HG02759 (cell line): ENCODE results near the gene ANKRD11.

ENCODE experiments used
- ATAC-seq: cut with Tn5 transposase; IDR thresholded peaks from one replicate; pipeline ENCODE4 v1.9.1; 2021; ENCODE audit warnings: mild to moderate bottlenecking, moderate library complexity; ENCODE audit not compliant: unreplicated experiment

Gene ANKRD11

DNA sequence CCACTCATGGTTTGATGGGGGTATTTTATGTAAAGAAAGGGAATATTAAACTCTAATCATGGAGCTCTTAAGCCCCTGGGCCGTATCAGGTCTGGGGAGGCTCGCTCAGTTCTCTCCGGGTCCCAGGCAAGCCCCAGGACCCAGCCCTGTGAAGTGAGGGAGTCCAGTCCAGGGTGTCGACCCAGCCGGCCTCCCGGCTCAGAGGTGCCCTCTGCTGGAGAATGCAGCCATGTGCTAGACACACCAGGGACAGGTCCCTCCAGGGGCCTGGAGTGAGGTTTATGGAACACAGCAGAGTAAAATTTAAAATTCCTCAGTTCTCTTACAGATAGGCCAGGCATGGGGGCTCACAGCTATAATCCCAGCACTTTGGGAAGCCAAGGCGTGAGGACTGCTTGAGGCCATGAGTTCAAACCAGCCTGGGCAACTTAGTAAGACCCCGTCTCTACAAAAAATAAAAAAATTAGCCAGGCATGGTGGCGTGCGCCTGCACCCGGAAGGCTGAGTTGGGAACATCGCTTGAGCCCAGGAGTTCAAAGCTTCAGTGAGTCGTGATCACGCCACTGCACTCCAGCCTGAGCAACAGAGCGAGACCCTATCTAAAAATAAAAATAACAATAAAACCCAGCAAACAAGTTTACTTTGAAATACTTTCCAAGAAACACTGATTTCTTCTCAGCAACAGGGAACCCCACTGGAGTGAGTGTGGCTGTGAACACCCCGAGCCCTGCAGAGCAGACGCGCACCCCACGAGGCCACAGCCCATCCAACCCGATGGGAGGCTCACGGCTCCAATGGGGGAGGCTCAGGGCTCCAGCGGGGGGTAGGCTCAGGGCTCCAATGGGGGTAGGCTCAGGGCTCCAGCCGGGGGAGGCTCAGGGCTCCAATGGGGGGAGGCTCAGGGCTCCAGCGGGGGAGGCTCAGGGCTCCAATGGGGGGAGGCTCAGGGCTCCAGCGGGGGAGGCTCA is 200.6 kb downstream of the ANKRD11 start:
- ATAC-seq = no peak

GRCh38 chr16:89288966-89289365 is 201.4 kb downstream of the ANKRD11 start:
- ATAC-seq = no peak

DNA sequence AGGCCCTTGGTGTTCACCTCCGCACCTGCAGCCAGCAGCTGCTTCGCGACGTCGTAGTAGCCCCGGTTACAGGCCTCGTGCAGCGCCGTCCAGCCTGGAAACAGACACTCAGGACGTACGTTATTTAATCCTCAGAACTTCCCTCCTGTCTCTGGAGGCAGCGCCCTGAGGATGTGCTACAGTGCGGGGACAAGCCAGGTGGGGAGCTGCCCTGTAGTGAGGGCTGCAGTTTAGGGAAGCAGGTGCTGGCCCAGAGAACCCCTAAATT is 201.8 kb downstream of the ANKRD11 start:
- no peak for ATAC-seq

- ATAC-seq = no peak
Measured at GRCh38 chr16:89287777-89288576, 202.4 kb downstream of the ANKRD11 start.

DNA sequence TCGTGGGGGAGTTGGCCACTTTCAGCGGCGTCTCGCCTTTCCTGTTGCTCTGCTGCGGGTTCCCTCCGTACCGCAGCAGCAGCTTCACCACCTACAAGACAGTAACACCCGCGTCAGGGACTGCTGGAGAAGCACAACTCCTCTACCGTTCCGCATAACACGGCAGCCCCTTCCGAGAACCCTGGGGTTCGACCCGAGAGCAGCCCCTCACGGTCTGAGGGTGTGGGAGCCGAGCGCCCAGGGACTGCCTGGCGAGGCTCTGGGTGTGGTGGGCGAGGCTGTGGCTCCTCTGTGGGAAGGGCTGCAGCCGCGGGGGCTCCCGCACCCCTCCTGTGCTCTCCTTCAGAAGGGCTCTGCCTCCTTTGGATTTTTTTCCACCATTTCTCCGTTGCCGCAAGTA is 204.3 kb downstream of the ANKRD11 start:
- ATAC-seq = no peak

DNA sequence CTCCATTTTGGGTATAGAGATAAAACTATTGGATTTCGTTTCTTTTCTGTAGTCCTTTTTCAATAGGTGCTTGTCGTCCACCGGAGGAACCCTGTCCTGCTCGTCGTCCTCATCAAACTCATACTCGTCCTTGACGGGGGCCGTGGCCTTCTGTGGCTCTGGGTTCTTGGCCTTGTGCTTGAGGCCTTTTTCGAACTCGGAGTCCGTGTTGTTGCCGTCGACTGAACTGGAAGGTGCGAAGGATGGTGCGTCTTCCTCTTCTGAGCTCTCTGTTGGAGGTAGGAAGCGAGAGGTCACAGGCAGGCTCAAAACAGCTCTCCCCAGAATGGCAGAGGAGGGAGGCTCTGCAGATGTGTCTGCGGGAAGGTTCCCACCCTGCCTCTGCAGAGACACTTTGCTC is 205.0 kb downstream of the ANKRD11 start:
- no peak for ATAC-seq

- ATAC-seq = no peak
Measured at GRCh38 chr16:89283449-89283848, 206.9 kb downstream of the ANKRD11 start.

- no peak for ATAC-seq
Measured at GRCh38 chr16:89282523-89282922, 207.8 kb downstream of the ANKRD11 start.

- no peak for ATAC-seq
Measured at GRCh38 chr16:89281829-89282228, 208.5 kb downstream of the ANKRD11 start.

- ATAC-seq = no peak
Measured at GRCh38 chr16:89281189-89281577, 209.2 kb downstream of the ANKRD11 start.

GRCh38 chr16:89280546-89281188 is 209.7 kb downstream of the ANKRD11 start:
- ATAC-seq = no peak

GRCh38 chr16:89279666-89280481 is 210.5 kb downstream of the ANKRD11 start:
- no peak for ATAC-seq

DNA sequence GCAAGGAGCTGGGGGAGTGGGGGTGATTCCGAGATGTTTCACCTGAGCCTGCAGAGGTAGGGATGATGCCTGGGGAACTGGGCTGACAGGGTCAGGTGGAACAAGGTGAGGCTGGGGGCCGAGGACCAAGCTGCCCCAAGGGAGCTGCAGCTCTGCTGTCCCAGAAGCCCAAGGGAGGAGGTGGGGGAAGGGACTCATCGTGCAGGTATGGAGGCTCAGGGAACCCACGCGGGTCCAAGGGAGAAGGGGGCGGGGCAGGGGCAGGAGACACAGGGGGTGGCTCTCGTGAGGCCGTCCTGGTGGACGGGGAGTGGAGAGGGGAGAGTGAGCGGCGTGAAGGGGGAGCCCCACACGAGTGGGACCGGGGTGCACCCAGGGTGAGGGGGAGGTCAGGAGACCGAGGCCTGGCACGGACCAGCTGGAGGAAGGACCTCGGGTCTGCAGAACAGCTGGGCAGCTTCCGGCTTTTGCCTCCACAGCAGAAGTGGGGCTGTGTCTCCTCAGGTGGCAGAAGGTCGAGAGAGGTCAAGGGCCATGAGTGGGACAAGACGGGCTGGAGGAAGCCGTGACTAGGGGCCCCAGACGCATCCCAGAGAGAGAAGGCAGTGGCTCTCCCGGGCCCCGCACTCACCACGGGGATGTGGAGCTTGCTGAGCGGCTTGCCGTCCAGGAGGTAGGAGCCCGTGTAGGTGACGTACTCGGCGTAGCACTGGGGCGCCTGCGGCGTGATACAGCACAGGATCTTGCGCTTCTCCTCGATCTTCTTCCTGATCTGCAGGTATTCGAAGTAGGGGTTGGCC is 211.7 kb downstream of the ANKRD11 start:
- no peak for ATAC-seq

DNA sequence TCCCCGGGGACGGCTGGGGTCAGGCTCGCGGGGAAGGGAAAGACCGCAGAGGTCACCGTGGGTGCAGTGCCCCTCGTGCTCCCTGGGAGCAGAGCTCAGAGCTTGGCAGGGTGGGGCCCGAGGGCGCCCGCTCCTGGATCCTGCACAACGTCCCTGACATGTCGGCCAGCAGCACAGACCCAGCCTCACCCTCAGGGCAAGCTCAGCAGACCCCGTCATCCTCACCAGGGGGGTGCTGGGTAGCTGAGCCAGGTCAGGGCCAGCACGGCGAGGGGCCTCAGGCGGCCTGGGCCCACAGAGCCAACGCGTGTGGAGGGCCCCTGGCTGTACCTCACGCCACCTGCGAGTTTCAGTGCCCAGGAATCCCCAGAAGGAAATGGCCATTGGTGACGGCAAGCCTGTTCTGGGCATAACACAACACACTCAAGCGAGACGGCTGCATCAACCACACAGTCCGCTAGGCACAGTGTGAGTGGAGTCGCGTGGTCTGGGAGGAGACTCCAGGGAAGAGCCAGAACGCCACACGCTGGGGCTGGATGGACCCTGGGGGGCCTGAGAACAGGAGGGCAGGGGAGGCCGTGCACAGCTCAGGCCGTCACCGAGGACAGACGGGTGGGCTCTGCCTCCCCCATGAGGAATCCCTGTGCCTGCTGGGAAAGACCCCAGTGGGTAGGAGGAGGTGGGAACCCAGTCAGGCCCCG is 212.6 kb downstream of the ANKRD11 start:
- no peak for ATAC-seq

- ATAC-seq = no peak
Measured at GRCh38 chr16:89277049-89277448, 213.3 kb downstream of the ANKRD11 start.

GRCh38 chr16:89275837-89276720 is 214.3 kb downstream of the ANKRD11 start:
- no peak for ATAC-seq

- no peak for ATAC-seq
Measured at GRCh38 chr16:89275284-89275584, 215.1 kb downstream of the ANKRD11 start.

DNA sequence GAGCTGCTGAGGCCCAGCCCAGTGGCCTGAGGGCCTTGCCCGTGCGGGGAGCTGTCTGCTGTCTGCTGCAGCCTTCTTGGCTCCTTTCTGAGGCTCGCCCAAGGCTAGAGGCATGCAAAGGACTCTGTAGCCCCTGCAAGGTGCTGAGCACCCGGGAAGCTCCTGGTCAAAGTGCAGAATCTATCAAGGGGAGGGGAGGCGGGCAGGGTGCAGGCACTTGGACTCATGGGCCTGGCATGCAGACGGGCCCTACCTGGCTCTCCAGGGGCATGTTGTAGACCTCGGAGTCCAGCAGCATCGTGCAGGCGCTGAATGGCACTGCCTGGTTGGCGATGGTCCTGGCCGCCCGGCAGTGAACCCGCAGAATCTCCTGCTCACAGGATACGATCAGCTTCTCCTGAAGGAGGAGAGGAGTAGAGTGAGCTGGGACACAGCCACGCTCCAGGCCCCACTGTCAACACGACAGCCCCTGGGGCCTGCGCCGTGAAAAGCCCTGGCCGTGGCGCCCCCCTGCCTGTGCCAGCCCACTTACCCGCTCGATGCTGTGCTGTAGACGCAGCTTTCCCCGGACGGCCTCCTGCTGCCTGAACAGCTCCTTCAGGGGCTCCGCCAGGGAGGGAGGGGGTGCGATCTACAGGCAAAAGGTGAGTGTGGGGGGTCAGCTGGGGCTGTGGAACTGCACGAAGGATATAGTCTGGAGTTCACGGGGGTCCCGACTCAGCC is 215.6 kb downstream of the ANKRD11 start:
- no peak for ATAC-seq
